ENCODE data around the gene TRMT61A. TPM values are rescaled to one million over a fixed set of nuclear protein-coding genes. Genes with fewer than 3 reads are reported as not detected.

Gene TRMT61A
- total RNA-seq, 4 donors from 2014 or later = 12.4 to 36.0 (median 15.1) TPM

- no peak for ATAC-seq (ENCODE audit: low FRiP score)
- TF ChIP-seq, protein P1, sequence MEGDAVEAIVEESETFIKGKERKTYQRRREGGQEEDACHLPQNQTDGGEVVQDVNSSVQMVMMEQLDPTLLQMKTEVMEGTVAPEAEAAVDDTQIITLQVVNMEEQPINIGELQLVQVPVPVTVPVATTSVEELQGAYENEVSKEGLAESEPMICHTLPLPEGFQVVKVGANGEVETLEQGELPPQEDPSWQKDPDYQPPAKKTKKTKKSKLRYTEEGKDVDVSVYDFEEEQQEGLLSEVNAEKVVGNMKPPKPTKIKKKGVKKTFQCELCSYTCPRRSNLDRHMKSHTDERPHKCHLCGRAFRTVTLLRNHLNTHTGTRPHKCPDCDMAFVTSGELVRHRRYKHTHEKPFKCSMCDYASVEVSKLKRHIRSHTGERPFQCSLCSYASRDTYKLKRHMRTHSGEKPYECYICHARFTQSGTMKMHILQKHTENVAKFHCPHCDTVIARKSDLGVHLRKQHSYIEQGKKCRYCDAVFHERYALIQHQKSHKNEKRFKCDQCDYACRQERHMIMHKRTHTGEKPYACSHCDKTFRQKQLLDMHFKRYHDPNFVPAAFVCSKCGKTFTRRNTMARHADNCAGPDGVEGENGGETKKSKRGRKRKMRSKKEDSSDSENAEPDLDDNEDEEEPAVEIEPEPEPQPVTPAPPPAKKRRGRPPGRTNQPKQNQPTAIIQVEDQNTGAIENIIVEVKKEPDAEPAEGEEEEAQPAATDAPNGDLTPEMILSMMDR (IDR thresholded peaks at IDR 0.05) = no peak
- no peak for DNase-seq (ENCODE audit: low spot score)
Measured at GRCh38 chr14:103533137-103533998, 4.4 kb downstream of the TRMT61A start.

DNA sequence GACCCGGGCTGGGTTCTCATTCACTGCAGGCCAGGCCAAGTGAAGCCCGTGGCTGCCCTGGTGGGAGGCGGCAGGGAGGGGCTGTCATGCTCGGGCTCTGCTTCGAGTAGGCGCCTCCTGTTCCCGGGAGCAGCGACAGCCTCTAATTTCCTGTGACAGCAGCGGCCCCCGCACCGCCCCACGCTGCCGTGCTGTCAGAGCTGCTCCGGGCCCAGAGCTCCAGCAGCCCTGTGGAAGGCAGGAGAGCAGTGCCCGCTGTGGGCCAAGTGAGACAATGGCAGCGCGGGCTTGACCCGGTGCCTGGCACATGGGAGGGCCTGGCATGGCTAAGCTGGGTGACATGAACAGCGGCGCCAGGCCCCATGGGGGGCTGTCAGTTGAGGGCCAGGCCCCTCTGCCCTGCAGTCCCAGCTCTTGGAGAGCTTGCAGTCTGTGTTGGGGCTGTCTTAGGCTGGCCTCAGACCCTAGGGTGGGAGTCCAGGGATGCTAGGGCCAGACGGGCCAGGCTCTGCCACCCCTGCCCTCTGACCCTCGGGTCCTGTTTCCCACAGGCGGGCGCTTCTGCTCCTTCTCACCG lies 5.1 kb downstream of the TRMT61A start:
- TF ChIP-seq, protein P1 (IDR thresholded peaks at IDR 0.05) = no peak
- ATAC-seq (ENCODE audit: low FRiP score) (no peak), DNase-seq (ENCODE audit: low spot score) (no peak)

DNA sequence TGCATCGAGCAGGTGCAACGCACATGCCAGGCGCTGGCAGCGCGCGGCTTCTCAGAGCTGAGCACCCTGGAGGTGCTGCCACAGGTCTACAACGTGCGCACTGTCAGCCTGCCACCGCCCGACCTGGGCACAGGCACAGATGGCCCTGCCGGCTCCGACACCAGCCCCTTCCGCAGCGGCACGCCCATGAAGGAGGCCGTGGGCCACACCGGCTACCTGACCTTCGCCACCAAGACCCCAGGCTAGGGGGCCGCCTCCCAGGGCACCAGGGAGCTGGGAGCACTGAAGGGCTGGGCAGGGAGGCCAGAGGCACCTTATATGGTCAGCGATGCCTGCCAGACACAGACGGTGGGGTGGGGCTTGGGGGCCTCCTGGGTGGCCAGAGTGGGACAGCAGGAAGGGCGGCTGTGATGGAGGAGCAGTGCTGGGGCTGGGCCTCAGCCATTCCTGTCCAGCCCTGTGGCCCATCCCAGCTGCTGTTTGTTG lies 5.6 kb downstream of the TRMT61A start:
- no peak for DNase-seq (ENCODE audit: low spot score)
- TF ChIP-seq, protein P1 (IDR thresholded peaks at IDR 0.05) = no peak
- no peak for ATAC-seq (ENCODE audit: low FRiP score)

GRCh38 chr14:103535081-103535890 lies 6.3 kb downstream of the TRMT61A start:
- TF ChIP-seq, protein P1 (IDR thresholded peaks at IDR 0.05) = no peak
- DNase-seq (ENCODE audit: low spot score) (no peak), ATAC-seq (ENCODE audit: low FRiP score) (no peak)

DNA sequence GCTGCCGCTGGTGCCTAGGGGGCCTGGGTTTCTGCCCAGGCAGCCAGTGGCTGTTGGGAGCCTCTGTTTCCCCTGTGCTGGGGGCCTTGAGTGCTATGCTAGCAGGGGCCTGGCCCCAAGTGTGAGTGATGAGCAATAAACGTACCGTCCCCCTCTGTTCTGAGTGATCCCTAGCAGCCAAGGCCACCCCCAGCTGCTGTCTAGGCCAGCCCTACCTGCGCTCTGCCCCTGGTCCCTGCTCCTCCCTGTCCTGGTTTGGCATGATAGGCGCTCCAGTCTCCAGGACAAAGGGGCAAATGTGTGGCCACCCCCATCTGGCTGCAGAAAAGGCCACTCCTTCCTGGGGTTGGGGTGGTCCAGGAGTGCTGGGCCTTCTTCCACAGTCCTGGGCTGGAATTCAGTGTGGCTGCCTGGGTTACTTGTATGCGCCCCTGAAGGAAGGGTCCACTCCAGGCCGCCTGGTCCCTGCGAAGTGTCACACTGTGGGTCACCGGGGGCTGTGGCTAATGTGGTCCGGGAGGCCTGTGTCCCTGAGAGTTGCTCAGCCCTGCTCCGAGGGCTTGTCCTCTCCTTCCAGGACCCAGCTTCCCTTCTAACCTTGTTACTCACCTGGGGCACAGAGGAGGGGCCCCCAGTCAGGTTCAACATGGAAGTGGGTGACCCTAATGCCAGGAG lies 7.0 kb downstream of the TRMT61A start:
- ATAC-seq (ENCODE audit: low FRiP score) (no peak), DNase-seq (ENCODE audit: low spot score) (no peak)
- TF ChIP-seq, protein P1 (IDR thresholded peaks at IDR 0.05) = no peak

DNA sequence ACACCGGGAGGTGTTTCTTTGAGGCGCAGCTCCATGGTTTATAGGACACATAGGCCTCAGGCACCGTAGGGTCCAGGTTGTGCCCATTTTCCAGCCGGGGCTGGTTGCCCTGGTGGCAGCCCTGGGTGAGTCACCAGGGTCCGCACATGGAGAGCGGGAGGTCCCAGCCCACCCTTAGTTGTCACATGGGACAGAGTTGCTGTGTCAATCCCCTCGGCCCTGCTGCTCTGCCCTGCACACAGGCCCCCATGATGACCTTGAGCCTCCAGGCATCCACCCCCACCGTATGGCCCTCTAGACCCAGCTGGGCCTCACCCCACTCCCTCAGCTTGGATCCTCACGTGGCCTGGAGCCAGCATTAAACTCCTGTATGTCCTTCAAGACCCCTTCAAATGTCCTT lies 7.7 kb downstream of the TRMT61A start:
- ATAC-seq (ENCODE audit: low FRiP score) (no peak), DNase-seq (ENCODE audit: low spot score) (no peak)
- TF ChIP-seq, protein P1 (IDR thresholded peaks at IDR 0.05) = no peak
